Choroid plexus epithelial cell (primary cell): ENCODE results near the gene TFEB.

Source experiments
- DNase-seq: peaks from one replicate; pipeline ENCODE4 v3.0.0-alpha.2; 2010; ENCODE audit warnings: low read depth
- H3K4me3 ChIP-seq: 2 replicates; pipeline ENCODE4 v1.5.1; 2011; ENCODE audit warnings: low read depth, mild to moderate bottlenecking, control low read depth, low read length, moderate library complexity
- TF ChIP-seq, protein P1 (sequence below): conservative IDR thresholded peaks from 2 replicates; pipeline ENCODE4 v1.5.1; 2011; ENCODE audit warnings: low read depth, mild to moderate bottlenecking, control low read depth, inconsistent platforms, low read length, moderate library complexity

The TFEB gene

DNA sequence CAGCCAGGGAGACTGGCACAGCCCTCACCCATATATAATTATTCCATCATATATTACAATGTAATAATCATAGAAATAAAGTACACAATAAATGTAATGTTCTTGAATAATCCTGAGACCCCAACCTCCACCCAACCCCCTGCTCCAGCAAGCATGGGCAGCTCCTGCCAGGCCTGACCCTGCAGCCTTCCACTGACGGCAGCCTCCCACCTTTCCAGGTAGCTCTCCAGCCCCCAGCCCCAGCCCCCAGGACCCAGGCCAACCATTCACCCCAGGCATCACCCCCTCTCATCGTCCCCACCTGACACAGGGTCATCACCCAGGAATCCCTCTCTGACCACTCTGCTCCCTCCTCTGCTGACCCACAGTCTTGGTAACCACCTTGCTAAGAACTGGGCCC is 14.6 kb downstream of the TFEB start:
- DNase-seq, result no peak
- TF ChIP-seq, protein P1, sequence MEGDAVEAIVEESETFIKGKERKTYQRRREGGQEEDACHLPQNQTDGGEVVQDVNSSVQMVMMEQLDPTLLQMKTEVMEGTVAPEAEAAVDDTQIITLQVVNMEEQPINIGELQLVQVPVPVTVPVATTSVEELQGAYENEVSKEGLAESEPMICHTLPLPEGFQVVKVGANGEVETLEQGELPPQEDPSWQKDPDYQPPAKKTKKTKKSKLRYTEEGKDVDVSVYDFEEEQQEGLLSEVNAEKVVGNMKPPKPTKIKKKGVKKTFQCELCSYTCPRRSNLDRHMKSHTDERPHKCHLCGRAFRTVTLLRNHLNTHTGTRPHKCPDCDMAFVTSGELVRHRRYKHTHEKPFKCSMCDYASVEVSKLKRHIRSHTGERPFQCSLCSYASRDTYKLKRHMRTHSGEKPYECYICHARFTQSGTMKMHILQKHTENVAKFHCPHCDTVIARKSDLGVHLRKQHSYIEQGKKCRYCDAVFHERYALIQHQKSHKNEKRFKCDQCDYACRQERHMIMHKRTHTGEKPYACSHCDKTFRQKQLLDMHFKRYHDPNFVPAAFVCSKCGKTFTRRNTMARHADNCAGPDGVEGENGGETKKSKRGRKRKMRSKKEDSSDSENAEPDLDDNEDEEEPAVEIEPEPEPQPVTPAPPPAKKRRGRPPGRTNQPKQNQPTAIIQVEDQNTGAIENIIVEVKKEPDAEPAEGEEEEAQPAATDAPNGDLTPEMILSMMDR, result no peak
- no peak overlapping the region for H3K4me3 ChIP-seq

DNA sequence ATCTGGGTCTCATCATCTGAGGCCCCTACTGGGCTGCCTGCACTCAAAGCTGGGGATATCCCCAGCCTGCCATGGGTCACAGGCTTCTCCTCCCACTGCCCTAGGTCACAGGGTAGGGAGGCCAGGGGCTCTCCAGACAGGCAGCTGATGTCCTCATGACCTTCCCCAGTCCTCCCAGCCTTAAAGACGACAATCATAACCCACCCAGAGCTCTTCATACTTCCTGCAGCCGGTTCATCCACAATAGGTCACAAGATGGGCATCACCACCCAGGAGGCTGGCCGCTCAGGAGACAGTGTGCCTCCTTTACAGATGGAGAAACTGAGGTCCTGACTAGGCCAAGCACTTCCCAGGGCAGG is 15.2 kb downstream of the TFEB start:
- no peak for DNase-seq

DNA sequence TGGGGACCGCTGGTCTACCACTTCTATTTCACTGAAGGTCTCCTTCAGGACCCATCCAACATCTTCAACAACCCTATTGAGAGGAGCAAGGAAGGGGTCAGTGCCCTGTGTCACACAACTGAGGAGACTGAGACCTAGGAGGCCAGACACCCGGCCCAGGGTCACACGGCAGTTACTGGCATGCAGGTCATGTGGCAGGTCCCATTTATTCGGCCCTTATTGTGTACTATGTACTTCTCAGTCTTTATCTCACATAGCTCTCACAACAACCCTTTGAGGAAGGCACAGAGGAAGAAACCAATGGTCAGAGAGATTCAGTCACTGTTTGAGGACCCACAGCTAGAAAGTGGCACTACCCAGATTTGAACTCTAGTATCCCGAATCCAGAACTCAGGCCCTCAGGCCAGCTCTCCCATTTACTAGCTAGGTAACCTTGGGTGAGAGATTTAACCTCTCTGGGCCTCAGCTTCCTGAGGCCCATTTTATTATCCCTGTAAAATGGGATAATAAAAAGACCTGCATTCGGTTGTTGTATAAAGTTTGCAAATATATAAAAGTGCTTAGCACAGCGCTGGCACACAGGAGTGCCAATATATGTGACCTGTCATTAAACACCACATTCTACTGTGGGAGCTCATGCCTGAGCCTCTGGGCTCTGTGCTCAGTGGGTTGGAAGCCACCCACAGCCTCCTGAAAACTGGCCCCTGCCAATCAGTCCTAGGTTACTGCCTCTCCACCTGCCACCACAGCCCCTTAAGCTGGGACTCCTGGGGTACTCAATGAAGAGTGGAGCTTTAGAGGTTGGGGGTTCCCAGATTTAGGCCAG is 15.8 kb downstream of the TFEB start:
- DNase-seq, result no peak
- H3K4me3 ChIP-seq, result no peak overlapping the region
- TF ChIP-seq, protein P1, result no peak

More for the DNA sequence above, 15.2 kb downstream of the TFEB start:
- no peak overlapping the region for H3K4me3 ChIP-seq
- TF ChIP-seq, protein P1, result no peak

DNA sequence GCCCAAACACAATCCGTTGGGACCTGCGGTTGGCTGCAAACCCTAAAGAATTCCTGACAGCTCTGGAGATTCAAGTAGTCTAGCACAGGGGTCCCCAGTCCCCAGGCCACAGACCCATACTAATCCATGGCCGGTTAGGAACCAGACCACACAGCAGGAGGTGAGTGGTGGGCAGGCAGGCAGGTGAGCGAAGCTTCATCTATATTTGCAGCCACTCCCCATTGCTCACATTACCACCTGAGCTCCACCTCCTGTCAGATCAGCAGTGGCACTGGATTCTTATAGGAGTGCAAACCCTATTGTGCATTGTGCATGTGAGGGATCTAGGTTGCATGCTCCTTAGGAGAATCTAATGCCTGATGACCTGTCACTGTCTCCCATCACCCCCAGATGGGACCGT is 16.6 kb downstream of the TFEB start:
- H3K4me3 ChIP-seq, result no peak overlapping the region
- TF ChIP-seq, protein P1, result no peak
- no peak for DNase-seq

DNA sequence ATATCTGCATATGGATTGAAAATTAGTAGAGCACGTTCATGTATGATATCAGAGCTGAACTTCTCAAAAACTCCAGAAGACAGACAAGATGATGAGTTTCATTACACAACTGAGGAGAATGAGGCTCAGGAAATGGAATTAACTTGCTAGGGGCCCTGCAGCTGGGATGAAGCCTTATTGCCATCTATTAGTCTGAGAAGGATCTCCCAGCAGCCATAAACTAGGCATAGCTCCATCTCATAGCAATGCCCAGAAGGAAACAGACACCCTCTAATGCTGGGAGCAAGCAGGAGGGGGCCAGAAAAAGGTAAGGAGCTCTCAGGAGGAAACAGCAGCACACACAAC is 18.0 kb downstream of the TFEB start:
- no peak overlapping the region for H3K4me3 ChIP-seq
- TF ChIP-seq, protein P1, result no peak
- DNase-seq, result no peak

DNA sequence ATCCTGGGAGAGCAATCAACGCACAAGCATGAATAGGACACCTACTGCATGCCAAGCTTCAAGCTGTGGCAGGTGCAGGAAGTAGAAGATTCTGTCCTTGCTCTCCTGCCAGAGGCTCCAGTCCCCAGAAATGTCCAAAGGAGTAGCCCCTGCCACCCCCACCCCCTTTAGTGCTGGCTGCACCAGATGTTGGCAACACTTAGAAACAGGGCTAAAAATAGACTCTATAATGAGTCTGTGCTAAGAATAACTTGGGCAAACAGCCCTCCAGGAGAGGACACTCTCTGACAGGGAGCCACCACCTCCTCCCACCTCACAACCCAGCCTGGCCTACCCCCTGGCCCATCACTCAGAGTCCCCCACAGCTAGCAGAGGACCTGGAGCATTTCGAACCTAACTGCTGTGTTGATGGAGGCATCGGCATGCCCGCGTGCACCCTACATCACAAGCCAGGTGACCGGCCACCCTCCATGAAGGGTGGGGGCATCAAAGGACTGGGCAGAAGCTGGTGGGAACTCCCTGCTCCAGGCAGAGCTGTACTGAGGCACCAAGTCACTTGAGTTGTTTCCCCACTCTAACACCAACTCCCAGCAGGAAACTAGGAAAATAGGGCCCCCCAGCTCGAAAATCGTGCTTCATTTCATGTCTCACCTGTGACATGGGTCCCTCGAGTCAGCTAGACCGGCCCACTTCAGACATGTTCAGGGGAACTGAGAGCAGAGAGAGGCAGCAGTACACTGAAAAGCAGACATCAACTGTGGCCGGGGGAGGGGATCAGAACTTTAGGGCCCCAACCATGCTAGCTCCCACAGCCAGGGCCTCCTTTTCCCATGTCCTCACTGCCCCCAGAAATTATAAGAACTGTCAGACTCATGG is 18.7 kb downstream of the TFEB start:
- H3K4me3 ChIP-seq, result no peak overlapping the region
- no peak for DNase-seq
- TF ChIP-seq, protein P1, result no peak
